ENCODE data around the gene CEP170B. TPM values are rescaled to one million over a fixed set of nuclear protein-coding genes. Genes with fewer than 3 reads are reported as not detected.

The CEP170B gene
- total and polyA plus RNA-seq, 2 donors from 2014 or later, result 8.1 to 42.4 TPM

DNA sequence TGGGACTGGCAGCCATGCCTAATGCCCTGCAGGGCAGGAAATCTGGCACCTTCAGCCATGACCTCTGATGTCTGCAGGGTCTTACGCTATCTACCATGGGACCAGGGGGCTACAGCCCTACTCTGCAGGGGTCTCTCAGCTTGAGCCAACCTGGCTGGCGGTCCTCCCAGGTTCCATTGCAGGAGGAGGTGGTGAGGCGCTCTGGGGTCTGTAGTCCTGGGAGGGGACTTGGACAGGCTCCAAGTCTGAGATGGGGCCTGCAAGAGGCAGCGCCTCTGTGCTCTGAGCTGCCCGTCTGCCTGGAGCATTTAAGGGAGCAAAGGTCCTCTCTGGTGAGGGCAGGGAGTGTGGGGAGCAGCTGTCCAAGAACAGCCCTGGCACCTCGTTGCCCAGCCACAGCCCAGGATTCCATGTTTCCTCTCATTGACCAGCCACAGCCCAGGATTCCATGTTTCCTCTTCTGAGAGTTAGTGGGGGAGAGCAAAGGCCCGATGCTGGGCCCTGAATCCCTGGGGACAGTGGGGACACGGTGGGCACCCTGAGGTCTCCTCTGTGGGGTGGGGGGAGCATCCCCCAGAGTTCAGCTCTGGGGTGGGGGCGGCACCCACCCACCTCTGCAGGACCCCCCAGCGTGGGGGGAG is 60.3 kb downstream of the CEP170B start:
- H3K4me3 ChIP-seq (ENCODE audit: low read length in 3 of 3), result no peak overlapping the region
- H3K9me3 ChIP-seq (ENCODE audit: control insufficient read depth in 2 of 3, insufficient read depth in 1 of 3, low read length in 3 of 3), result no peaks in the 10 kb centered on the region
- no peak overlapping the region for H3K9ac ChIP-seq (ENCODE audit: low read length in 3 of 3)
- intact Hi-C loops (cut with DNase I), result no loop called here
- peak in 2 of 5 donors; percentile 19 to 70 for DNase-seq
- no peaks in the 10 kb centered on the region for H3K27me3 ChIP-seq (ENCODE audit: control insufficient read depth, insufficient read depth, low read length)
- H3K36me3 ChIP-seq (ENCODE audit: control insufficient read depth in 2 of 3, insufficient read depth in 3 of 3, low read length in 3 of 3), result no peaks in the 10 kb centered on the region
- H3K27ac ChIP-seq (ENCODE audit: low read depth in 2 of 2, low read length in 2 of 2), result no peak overlapping the region
- no peaks in the 10 kb centered on the region for H3K4me1 ChIP-seq (ENCODE audit: control insufficient read depth in 2 of 3, insufficient read depth in 2 of 3, low read depth in 1 of 3, low read length in 3 of 3)
- FAIRE-seq, result no peak
- TF ChIP-seq, protein P1, sequence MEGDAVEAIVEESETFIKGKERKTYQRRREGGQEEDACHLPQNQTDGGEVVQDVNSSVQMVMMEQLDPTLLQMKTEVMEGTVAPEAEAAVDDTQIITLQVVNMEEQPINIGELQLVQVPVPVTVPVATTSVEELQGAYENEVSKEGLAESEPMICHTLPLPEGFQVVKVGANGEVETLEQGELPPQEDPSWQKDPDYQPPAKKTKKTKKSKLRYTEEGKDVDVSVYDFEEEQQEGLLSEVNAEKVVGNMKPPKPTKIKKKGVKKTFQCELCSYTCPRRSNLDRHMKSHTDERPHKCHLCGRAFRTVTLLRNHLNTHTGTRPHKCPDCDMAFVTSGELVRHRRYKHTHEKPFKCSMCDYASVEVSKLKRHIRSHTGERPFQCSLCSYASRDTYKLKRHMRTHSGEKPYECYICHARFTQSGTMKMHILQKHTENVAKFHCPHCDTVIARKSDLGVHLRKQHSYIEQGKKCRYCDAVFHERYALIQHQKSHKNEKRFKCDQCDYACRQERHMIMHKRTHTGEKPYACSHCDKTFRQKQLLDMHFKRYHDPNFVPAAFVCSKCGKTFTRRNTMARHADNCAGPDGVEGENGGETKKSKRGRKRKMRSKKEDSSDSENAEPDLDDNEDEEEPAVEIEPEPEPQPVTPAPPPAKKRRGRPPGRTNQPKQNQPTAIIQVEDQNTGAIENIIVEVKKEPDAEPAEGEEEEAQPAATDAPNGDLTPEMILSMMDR (IDR thresholded peaks at IDR 0.05; ENCODE audit: borderline replicate concordance, extremely low read depth, insufficient read depth), result no peak

DNA sequence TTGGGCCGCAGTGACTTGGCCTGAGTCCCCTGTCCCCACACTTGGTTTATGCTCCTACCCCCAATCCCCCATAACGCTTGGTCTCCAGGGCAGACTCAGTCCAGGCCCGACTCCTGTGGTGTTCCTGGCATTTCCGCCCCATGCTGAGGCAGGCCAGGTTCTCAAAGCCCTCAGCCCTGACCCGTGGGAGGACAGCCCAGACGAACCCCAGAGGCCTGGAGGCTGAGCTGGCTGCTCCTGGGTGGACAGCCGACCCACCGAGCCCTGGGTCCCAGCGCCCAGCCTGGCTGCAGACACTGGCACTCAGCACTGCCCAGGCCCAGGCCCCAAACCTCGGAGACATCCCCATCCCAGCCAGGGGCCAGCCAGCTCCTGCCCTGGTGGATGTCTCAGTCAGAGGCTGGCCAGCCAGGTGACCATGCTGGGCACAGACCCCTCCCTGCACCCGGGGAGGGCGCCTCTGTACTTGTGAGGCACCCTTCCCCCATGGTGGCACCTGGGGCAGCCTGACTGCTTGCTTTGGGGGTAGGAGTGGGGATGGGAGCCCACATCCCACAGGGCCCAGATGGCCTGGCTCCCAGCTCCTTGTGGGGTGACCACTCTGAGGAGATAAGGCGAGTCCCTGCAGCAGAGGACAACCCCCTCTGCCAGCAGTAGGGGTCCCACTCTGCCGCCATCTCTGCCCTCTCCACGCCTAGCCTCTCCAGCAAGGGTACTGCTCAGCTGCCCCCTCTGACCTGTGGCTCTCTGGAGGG is 61.0 kb downstream of the CEP170B start:
- H3K9ac ChIP-seq (ENCODE audit: low read length in 3 of 3), result no peak overlapping the region
- H3K27ac ChIP-seq (ENCODE audit: low read depth in 2 of 2, low read length in 2 of 2), result no peak overlapping the region
- FAIRE-seq, result no peak
- no peaks in the 10 kb centered on the region for H3K27me3 ChIP-seq (ENCODE audit: control insufficient read depth, insufficient read depth, low read length)
- intact Hi-C loops (cut with DNase I), result no loop called here
- TF ChIP-seq, protein P1 (IDR thresholded peaks at IDR 0.05; ENCODE audit: borderline replicate concordance, extremely low read depth, insufficient read depth), result no peak
- no peaks in the 10 kb centered on the region for H3K9me3 ChIP-seq (ENCODE audit: control insufficient read depth in 2 of 3, insufficient read depth in 1 of 3, low read length in 3 of 3)
- no peaks in the 10 kb centered on the region for H3K36me3 ChIP-seq (ENCODE audit: control insufficient read depth in 2 of 3, insufficient read depth in 3 of 3, low read length in 3 of 3)
- H3K4me3 ChIP-seq (ENCODE audit: low read length in 3 of 3), result no peak overlapping the region
- DNase-seq, result peak in 1 of 5 donors; percentile 61
- no peaks in the 10 kb centered on the region for H3K4me1 ChIP-seq (ENCODE audit: control insufficient read depth in 2 of 3, insufficient read depth in 2 of 3, low read depth in 1 of 3, low read length in 3 of 3)

DNA sequence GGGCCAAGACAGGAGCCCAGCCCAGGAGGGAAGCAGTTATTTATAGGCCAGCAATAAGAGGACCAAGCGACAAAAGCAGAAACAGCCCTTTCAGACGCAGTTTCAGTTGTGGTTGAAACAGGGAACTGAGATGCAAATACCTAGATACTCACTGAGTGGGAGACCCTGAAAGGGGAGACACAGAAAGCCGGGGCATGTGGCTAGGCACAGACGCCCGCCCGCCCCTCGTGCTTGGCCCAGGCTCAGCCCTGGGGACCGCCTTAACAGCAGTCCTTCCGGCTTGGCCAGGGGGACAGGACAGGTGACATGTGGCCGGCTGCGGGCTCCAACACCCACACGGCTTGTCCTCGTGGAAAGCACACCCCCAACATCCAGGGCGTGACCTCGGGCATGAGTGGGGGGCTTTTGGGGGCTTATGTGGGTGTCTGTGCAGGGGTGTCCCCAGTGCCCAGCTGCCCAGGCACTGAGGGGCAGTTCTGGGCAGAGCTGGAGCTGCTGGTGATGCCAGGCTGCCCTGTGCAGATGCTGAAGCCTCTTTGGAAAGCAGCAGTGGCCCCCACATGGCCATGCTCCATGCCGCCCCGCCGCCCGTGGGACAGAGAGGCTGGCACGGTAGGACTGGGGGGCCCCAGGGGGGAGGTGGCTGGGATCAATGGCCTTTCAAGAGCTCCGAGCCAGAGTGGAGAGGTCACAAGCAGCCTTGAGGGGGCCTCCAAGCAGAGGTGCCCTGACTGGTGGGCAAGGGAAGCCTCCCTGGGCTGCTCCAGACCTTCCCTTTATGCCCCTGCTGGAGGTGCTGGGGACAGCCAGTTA is 61.8 kb downstream of the CEP170B start:
- Histone ChIP-seq H3K9ac (ENCODE audit: low read length in 3 of 3) (no peak overlapping the region), H3K4me1 (ENCODE audit: control insufficient read depth in 2 of 3, insufficient read depth in 2 of 3, low read depth in 1 of 3, low read length in 3 of 3) (no peaks in the 10 kb centered on the region), H3K27ac (ENCODE audit: low read depth in 2 of 2, low read length in 2 of 2) (no peak overlapping the region), H3K36me3 (ENCODE audit: control insufficient read depth in 2 of 3, insufficient read depth in 3 of 3, low read length in 3 of 3) (no peaks in the 10 kb centered on the region), H3K27me3 (ENCODE audit: control insufficient read depth, insufficient read depth, low read length) (no peaks in the 10 kb centered on the region), H3K4me3 (ENCODE audit: low read length in 3 of 3) (no peak overlapping the region), H3K9me3 (ENCODE audit: control insufficient read depth in 2 of 3, insufficient read depth in 1 of 3, low read length in 3 of 3) (no peaks in the 10 kb centered on the region)
- DNase-seq, result peak in 1 of 5 donors; percentile 71
- TF ChIP-seq, protein P1 (IDR thresholded peaks at IDR 0.05; ENCODE audit: borderline replicate concordance, extremely low read depth, insufficient read depth), result no peak
- no peak for FAIRE-seq
- intact Hi-C loops (cut with DNase I), result no loop called here
